GM12874 (cell line): ENCODE measurements around the gene JADE2.

Experiments
- CTCF ChIP-seq: IDR thresholded peaks from 2 replicates; pipeline ENCODE4 v1.5.1; 2011; ENCODE audit warnings: low read depth, mild to moderate bottlenecking, control low read depth, low read length, moderate library complexity; ENCODE audit not compliant: insufficient read depth

Gene JADE2

GRCh38 chr5:134537297-134537696 is 11.8 kb downstream of the JADE2 start:
- no peak for TF ChIP-seq CTCF

- no peak for TF ChIP-seq CTCF
These were observed 12.8 kb downstream of the JADE2 start for GRCh38 chr5:134538296-134538695.

GRCh38 chr5:134539732-134540131 is 14.3 kb downstream of the JADE2 start:
- TF ChIP-seq CTCF: no peak

GRCh38 chr5:134540747-134541733 is 15.6 kb downstream of the JADE2 start:
- no peak for TF ChIP-seq CTCF

DNA sequence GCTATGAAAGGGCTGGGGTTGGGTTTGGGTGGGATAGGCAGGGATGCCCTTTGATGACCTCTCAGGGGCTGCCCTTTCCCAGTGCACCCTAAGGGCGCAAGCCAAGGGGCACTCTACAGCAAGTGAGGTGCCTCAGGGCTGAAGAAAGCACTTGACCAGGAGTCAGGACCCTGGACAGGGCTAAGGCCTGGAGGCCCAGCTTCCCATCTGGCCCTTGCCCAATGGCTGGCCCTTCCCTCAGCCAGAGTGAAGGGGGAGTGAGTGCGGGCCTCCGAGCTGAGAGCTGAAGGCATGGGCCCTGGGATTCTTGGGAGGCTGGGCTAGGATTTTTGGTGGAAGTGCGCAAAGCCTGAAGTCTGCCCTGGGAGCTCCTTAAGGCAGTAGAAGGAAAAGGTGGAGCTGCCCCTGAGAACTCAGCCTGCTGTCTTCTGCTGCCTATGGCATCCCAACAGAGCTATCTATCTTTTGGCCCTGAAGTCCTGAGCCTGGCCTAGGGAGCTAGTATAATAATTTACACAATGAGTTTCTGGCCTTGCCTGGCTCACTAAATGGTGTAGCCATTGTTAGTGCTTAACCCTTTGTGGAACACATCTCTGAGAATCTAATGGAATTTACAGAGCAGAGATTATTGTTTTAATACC is 16.4 kb downstream of the JADE2 start:
- TF ChIP-seq CTCF: no peak

DNA sequence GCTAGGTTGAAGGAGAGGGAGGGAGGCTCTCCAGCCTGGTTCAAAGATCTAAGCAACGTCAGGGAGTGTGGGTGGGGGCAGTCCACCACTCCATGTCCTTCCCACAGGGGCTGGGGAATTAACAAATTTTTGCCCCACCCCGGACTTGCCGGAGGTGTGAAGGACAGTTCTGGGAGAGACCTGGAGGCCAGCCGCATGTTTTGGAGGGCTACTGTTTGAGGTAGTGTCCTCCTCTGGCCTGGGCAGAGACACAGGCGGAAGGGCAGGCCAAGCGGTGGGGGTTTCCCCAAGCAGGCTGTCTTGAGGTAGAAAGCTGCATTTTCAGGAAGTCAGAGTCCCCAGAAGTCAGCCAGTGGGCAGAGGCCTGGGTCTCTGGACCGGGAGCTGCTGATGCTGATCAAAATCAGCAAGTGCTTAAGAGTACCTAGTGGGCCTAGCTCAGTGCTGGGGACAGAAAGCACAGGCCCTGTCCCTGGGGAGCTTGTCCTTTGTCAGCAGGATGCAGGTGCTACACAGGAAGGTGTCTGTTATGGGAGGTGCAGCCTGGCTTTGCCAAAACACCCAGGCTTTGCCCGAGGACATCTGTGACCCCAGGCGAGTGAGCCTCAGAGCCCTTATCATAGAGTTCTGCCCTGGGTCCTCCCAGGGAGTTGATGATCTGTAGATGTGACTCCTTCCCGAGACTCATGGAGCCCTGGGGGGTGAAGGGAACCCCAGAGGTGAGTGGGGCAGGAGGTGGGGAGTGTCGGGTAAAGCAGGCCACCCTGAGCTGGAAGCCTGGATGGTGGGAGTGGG is 18.5 kb downstream of the JADE2 start:
- no peak for TF ChIP-seq CTCF
